H9 (cell line): ENCODE data around the gene SETBP1. TPM values are rescaled to one million over a fixed set of nuclear protein-coding genes. Genes with fewer than 3 reads are reported as not detected.

Source experiments
- DNase-seq: peaks from one replicate; pipeline ENCODE4 v3.0.0-alpha.2; 2017
- H2AFZ ChIP-seq: one replicate; pipeline ENCODE4 v1.6.1; 2013; ENCODE audit warnings: mild to moderate bottlenecking, low read length, control low read depth, moderate library complexity
- H2AK5ac ChIP-seq: 2 replicates; pipeline ENCODE4 v1.6.1; 2013; ENCODE audit warnings: low read length, control low read depth, mixed read lengths; ENCODE audit not compliant: insufficient read length
- H2BK120ac ChIP-seq: one replicate; pipeline ENCODE4 v1.6.1; 2013; ENCODE audit warnings: low read depth, mild to moderate bottlenecking, low read length, control low read depth, inconsistent platforms; ENCODE audit not compliant: poor library complexity, severe bottlenecking
- H2BK12ac ChIP-seq: 2 replicates; pipeline ENCODE4 v1.6.1; 2013; ENCODE audit warnings: low read length, control low read depth, mixed read lengths, low read depth; ENCODE audit not compliant: insufficient read length
- H2BK15ac ChIP-seq: 2 replicates; pipeline ENCODE4 v1.6.1; 2013; ENCODE audit warnings: low read depth, low read length, control low read depth
- H2BK20ac ChIP-seq: one replicate; pipeline ENCODE4 v1.6.1; 2013; ENCODE audit warnings: low read depth, mild to moderate bottlenecking, low read length, control low read depth, inconsistent platforms; ENCODE audit not compliant: poor library complexity, severe bottlenecking
- H2BK5ac ChIP-seq: 2 replicates; pipeline ENCODE4 v1.6.1; 2013; ENCODE audit warnings: low read length, control low read depth, mixed read lengths; ENCODE audit not compliant: insufficient read length
- H3K14ac ChIP-seq: 2 replicates; pipeline ENCODE4 v1.6.1; 2013; ENCODE audit warnings: low read length, control low read depth; ENCODE audit not compliant: insufficient read depth
- H3K18ac ChIP-seq: 2 replicates; pipeline ENCODE4 v1.6.1; 2013; ENCODE audit warnings: low read depth, mild to moderate bottlenecking, mixed read lengths, low read length, control low read depth; ENCODE audit not compliant: insufficient read length
- H3K23ac ChIP-seq: 2 replicates; pipeline ENCODE4 v1.6.1; 2013; ENCODE audit warnings: low read length, control low read depth, mixed read lengths, low read depth; ENCODE audit not compliant: insufficient read length
- H3K23me2 ChIP-seq: 2 replicates; pipeline ENCODE4 v1.6.1; 2013; ENCODE audit warnings: low read depth, mild to moderate bottlenecking, mixed read lengths, low read length, control low read depth; ENCODE audit not compliant: insufficient read length, poor library complexity, severe bottlenecking
- H3K27ac ChIP-seq: 2 replicates; pipeline ENCODE4 v1.5.1; 2013; ENCODE audit warnings: low read length, control low read depth, mixed read lengths, low read depth; ENCODE audit not compliant: insufficient read length
- H3K27me3 ChIP-seq: 2 replicates; pipeline ENCODE4 v1.6.1; 2013; ENCODE audit warnings: low read length, control low read depth, inconsistent platforms; ENCODE audit not compliant: insufficient read depth
- H3K4ac ChIP-seq: 2 replicates; pipeline ENCODE4 v1.6.1; 2013; ENCODE audit warnings: low read depth, mild to moderate bottlenecking, control low read depth, inconsistent platforms, low read length, moderate library complexity
- H3K4me1 ChIP-seq: 2 replicates; pipeline ENCODE4 v1.6.1; 2013; ENCODE audit warnings: low read length, control low read depth, inconsistent platforms; ENCODE audit not compliant: insufficient read depth
- H3K4me2 ChIP-seq: 2 replicates; pipeline ENCODE4 v1.6.1; 2013; ENCODE audit warnings: low read length, control low read depth, mixed read lengths; ENCODE audit not compliant: insufficient read length, insufficient read depth
- H3K56ac ChIP-seq: 2 replicates; pipeline ENCODE4 v1.6.1; 2013; ENCODE audit warnings: low read depth, mild to moderate bottlenecking, mixed read lengths, low read length, control low read depth; ENCODE audit not compliant: insufficient read length
- H3K79me1 ChIP-seq: 2 replicates; pipeline ENCODE4 v1.6.1; 2013; ENCODE audit warnings: low read depth, mild to moderate bottlenecking, moderate library complexity, low read length, control low read depth, inconsistent platforms; ENCODE audit not compliant: insufficient read depth, poor library complexity, severe bottlenecking
- H3K79me2 ChIP-seq: 2 replicates; pipeline ENCODE4 v1.6.1; 2013; ENCODE audit warnings: low read length, control low read depth, inconsistent platforms; ENCODE audit not compliant: insufficient read depth
- H3K9ac ChIP-seq: 2 replicates; pipeline ENCODE4 v1.6.1; 2013; ENCODE audit warnings: low read length, control low read depth, mixed read lengths; ENCODE audit not compliant: insufficient read length; ENCODE audit errors: extremely low read depth
- H3K9me3 ChIP-seq: one replicate; pipeline ENCODE4 v1.6.1; 2013; ENCODE audit warnings: low read depth, low read length, inconsistent platforms; ENCODE audit not compliant: control insufficient read depth
- H3T11ph ChIP-seq: one replicate; pipeline ENCODE4 v1.6.1; 2013; ENCODE audit warnings: mild to moderate bottlenecking, low read length, control low read depth, inconsistent platforms
- H4K20me1 ChIP-seq: one replicate; pipeline ENCODE4 v1.6.1; 2013; ENCODE audit not compliant: control insufficient read depth, insufficient read length, insufficient read depth
- H4K5ac ChIP-seq: 2 replicates; pipeline ENCODE4 v1.6.1; 2013; ENCODE audit warnings: low read depth, mild to moderate bottlenecking, mixed read lengths, low read length, control low read depth; ENCODE audit not compliant: insufficient read length
- H4K8ac ChIP-seq: replicated peaks from 2 replicates; pipeline ENCODE4 v1.6.1; 2013; ENCODE audit warnings: low read length, control low read depth, mixed read lengths, low read depth; ENCODE audit not compliant: insufficient read length
- H4K91ac ChIP-seq: 2 replicates; pipeline ENCODE4 v1.6.1; 2013; ENCODE audit warnings: low read depth, mild to moderate bottlenecking, moderate library complexity, mixed read lengths, low read length, control low read depth; ENCODE audit not compliant: insufficient read length
- H3K27ac Mint-ChIP-seq, 3 experiments: 2 replicates in 2 of 3; 3 replicates in 1 of 3; pipeline ENCODE4 v1.8.0; 2020 to 2021; ENCODE audit warnings: mixed read lengths in 3 of 3, mild to moderate bottlenecking in 1 of 3, moderate library complexity in 1 of 3
- H3K27me3 Mint-ChIP-seq: 2 replicates; pipeline ENCODE4 v1.8.0; 2021; ENCODE audit warnings: low read depth, mild to moderate bottlenecking, moderate library complexity, mixed read lengths
- H3K36me3 Mint-ChIP-seq, 3 experiments: 2 replicates in 2 of 3; 3 replicates in 1 of 3; pipeline ENCODE4 v1.8.0; 2020 to 2021; ENCODE audit warnings: low read depth in 3 of 3, mixed read lengths in 3 of 3; ENCODE audit not compliant: insufficient read depth in 1 of 3
- H3K4me1 Mint-ChIP-seq, 2 experiments: 2 replicates each; pipeline ENCODE4 v1.8.0; 2020; ENCODE audit warnings: mixed read lengths in 2 of 2
- H3K4me3 Mint-ChIP-seq, 2 experiments: 2 replicates in 1 of 2; 3 replicates in 1 of 2; pipeline ENCODE4 v1.8.0; 2020 to 2021; ENCODE audit warnings: mild to moderate bottlenecking in 2 of 2, mixed read lengths in 2 of 2, moderate library complexity in 1 of 2
- H3K9me3 Mint-ChIP-seq, 2 experiments: 2 replicates in 1 of 2; 3 replicates in 1 of 2; pipeline ENCODE4 v1.8.0; 2020; ENCODE audit warnings: mild to moderate bottlenecking in 2 of 2, mixed read lengths in 2 of 2, moderate library complexity in 1 of 2
- WGBS: extraction: QIAGEN DNeasy Blood & Tissue Kit; methylation state at CpG from one replicate; pipeline ENCODE4 v1.1.7; 2013; ENCODE audit warnings: missing lambda C conversion rate, low lambda C conversion rate, mixed read lengths; ENCODE audit not compliant: insufficient read length; ENCODE audit errors: extremely low coverage; 5-methylcytosine and 5-hydroxymethylcytosine counted together
- total RNA-seq: library from RNA; stranded (reverse); gene quantifications from 2 replicates; pipeline ENCODE4 v1.2.1, GENCODE V29; 2021
- TF ChIP-seq, protein P1 (sequence below): fragments of 200-600 bp; sonication (generic); conservative IDR thresholded peaks from 3 replicates; pipeline ENCODE4 v1.8.0; 2021; ENCODE audit warnings: antibody characterized with exemption, mild to moderate bottlenecking

The SETBP1 gene
- total RNA-seq, 1 experiment from 2014 or later = 4.6 TPM

DNA sequence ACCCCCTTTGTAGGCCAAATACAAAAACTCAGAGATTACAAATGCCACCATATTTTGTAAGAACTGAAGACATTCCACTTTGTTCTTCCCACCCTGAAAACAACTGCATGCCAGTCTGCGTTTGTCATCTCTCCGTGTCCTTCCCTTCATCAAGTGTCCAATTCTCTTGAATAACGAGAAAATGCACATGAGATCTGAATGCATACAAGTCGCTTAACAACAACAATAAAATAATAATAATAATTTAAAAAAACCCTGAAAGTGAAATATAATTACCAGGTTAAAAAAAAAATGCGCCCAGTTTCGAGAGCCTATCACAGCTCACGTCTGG is 2.0 kb upstream of the SETBP1 start:
- TF ChIP-seq, protein P1, sequence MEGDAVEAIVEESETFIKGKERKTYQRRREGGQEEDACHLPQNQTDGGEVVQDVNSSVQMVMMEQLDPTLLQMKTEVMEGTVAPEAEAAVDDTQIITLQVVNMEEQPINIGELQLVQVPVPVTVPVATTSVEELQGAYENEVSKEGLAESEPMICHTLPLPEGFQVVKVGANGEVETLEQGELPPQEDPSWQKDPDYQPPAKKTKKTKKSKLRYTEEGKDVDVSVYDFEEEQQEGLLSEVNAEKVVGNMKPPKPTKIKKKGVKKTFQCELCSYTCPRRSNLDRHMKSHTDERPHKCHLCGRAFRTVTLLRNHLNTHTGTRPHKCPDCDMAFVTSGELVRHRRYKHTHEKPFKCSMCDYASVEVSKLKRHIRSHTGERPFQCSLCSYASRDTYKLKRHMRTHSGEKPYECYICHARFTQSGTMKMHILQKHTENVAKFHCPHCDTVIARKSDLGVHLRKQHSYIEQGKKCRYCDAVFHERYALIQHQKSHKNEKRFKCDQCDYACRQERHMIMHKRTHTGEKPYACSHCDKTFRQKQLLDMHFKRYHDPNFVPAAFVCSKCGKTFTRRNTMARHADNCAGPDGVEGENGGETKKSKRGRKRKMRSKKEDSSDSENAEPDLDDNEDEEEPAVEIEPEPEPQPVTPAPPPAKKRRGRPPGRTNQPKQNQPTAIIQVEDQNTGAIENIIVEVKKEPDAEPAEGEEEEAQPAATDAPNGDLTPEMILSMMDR = no peak
- Histone ChIP-seq H3K4me2 (peak overlapping the region; percentile 40), H4K91ac (no peak overlapping the region), H3K56ac (no peak overlapping the region), H3K23me2 (peaks cover 12% of the 10 kb centered on the region), H4K20me1 (no peaks in the 10 kb centered on the region), H2BK15ac (no peak overlapping the region), H2BK12ac (no peak overlapping the region), H2BK20ac (no peak overlapping the region), H3K9me3 (no peaks in the 10 kb centered on the region), H2AK5ac (no peak overlapping the region), H2AFZ (no peak overlapping the region), H4K5ac (no peak overlapping the region), H3K4me1 (peaks cover 3% of the 10 kb centered on the region; the same call in 1 of the 2 replicates), H3K4ac (no peak overlapping the region), H3K14ac (no peak overlapping the region), H3K9ac (no peak overlapping the region), H3T11ph (no peak overlapping the region), H3K79me2 (no peaks in the 10 kb centered on the region), H2BK120ac (no peak overlapping the region), H3K79me1 (no peaks in the 10 kb centered on the region), H3K27ac (no peak overlapping the region), H2BK5ac (no peak overlapping the region), H3K23ac (no peak overlapping the region), H3K18ac (no peak overlapping the region), H3K27me3 (peaks cover 9% of the 10 kb centered on the region; the same call in 1 of the 2 replicates), H4K8ac (no peak overlapping the region)
- no peak overlapping the region for H3K27ac Mint-ChIP-seq
- WGBS = no CpG with 5 or more reads among the region's 7 CpGs
- H3K4me1 Mint-ChIP-seq = peaks cover 8% of the 10 kb centered on the region in 2 experiments; a peak in 3 of 4 replicates
- peak overlapping the region; percentile 57 to 71 for H3K4me3 Mint-ChIP-seq
- H3K9me3 Mint-ChIP-seq = no peaks in the 10 kb centered on the region
- no peaks in the 10 kb centered on the region for H3K36me3 Mint-ChIP-seq
- no peak for DNase-seq
- peaks cover 16% of the 10 kb centered on the region for H3K27me3 Mint-ChIP-seq
